ENCODE measurements around the gene SBF2.

The SBF2 gene

GRCh38 chr11:10247011-10247410 is 47.0 kb downstream of the SBF2 start:
- Histone ChIP-seq H3K27ac (replicated peaks) (no peak overlapping the region), H3K4me3 (replicated peaks; ENCODE audit: insufficient read depth, low read length) (no peak overlapping the region), H3K27me3 (ENCODE audit: insufficient read depth, poor library complexity, severe bottlenecking) (no peaks in the 10 kb centered on the region)
- DNase-seq (ENCODE audit: low read depth in 1 of 2, low spot score in 1 of 2) = no peak
- no peak for TF ChIP-seq REST (IDR thresholded peaks at IDR 0.05; ENCODE audit: insufficient replicate concordance, low read depth)
- no peak for TF ChIP-seq POLR2AphosphoS5 (IDR thresholded peaks at IDR 0.05; ENCODE audit: low read depth)
- TF ChIP-seq, protein P1, sequence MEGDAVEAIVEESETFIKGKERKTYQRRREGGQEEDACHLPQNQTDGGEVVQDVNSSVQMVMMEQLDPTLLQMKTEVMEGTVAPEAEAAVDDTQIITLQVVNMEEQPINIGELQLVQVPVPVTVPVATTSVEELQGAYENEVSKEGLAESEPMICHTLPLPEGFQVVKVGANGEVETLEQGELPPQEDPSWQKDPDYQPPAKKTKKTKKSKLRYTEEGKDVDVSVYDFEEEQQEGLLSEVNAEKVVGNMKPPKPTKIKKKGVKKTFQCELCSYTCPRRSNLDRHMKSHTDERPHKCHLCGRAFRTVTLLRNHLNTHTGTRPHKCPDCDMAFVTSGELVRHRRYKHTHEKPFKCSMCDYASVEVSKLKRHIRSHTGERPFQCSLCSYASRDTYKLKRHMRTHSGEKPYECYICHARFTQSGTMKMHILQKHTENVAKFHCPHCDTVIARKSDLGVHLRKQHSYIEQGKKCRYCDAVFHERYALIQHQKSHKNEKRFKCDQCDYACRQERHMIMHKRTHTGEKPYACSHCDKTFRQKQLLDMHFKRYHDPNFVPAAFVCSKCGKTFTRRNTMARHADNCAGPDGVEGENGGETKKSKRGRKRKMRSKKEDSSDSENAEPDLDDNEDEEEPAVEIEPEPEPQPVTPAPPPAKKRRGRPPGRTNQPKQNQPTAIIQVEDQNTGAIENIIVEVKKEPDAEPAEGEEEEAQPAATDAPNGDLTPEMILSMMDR (IDR thresholded peaks at IDR 0.05; ENCODE audit: insufficient read depth, low read length) = no peak
- no peak for TF ChIP-seq GABPA (IDR thresholded peaks at IDR 0.05; ENCODE audit: low read depth)
- no peak for TF ChIP-seq SPI1 (IDR thresholded peaks at IDR 0.05; ENCODE audit: borderline replicate concordance, low read depth)

GRCh38 chr11:10243896-10244575 is 50.0 kb downstream of the SBF2 start:
- no peak for TF ChIP-seq GABPA (IDR thresholded peaks at IDR 0.05; ENCODE audit: low read depth)
- TF ChIP-seq, protein P1 (IDR thresholded peaks at IDR 0.05; ENCODE audit: insufficient read depth, low read length) = no peak
- no peak for TF ChIP-seq POLR2AphosphoS5 (IDR thresholded peaks at IDR 0.05; ENCODE audit: low read depth)
- no peak for TF ChIP-seq SPI1 (IDR thresholded peaks at IDR 0.05; ENCODE audit: borderline replicate concordance, low read depth)
- no peak for TF ChIP-seq REST (IDR thresholded peaks at IDR 0.05; ENCODE audit: insufficient replicate concordance, low read depth)
- DNase-seq (ENCODE audit: low read depth in 1 of 2, low spot score in 1 of 2) = no peak
- Histone ChIP-seq H3K4me3 (replicated peaks; ENCODE audit: insufficient read depth, low read length) (no peak overlapping the region), H3K27ac (replicated peaks) (no peak overlapping the region), H3K27me3 (ENCODE audit: insufficient read depth, poor library complexity, severe bottlenecking) (no peaks in the 10 kb centered on the region)

GRCh38 chr11:10236840-10237239 is 57.2 kb downstream of the SBF2 start:
- Histone ChIP-seq H3K27ac (replicated peaks) (no peak overlapping the region), H3K27me3 (ENCODE audit: insufficient read depth, poor library complexity, severe bottlenecking) (no peaks in the 10 kb centered on the region), H3K4me3 (replicated peaks; ENCODE audit: insufficient read depth, low read length) (no peak overlapping the region)
- DNase-seq (ENCODE audit: low read depth in 1 of 2, low spot score in 1 of 2) = no peak
- TF ChIP-seq SPI1 (IDR thresholded peaks at IDR 0.05; ENCODE audit: borderline replicate concordance, low read depth) (no peak), REST (IDR thresholded peaks at IDR 0.05; ENCODE audit: insufficient replicate concordance, low read depth) (no peak), POLR2AphosphoS5 (IDR thresholded peaks at IDR 0.05; ENCODE audit: low read depth) (no peak), GABPA (IDR thresholded peaks at IDR 0.05; ENCODE audit: low read depth) (no peak)
- TF ChIP-seq, protein P1 (IDR thresholded peaks at IDR 0.05; ENCODE audit: insufficient read depth, low read length) = no peak
